MM.1S (cell line): ENCODE measurements around the gene SNX7.

Experiments
- DNase-seq: peaks from one replicate; pipeline ENCODE4 v3.0.0-alpha.2; 2015
- H2AFZ ChIP-seq: fragments of 300-600 bp; sonication (generic); 2 replicates; pipeline ENCODE4 v1.6.0; 2016; ENCODE audit warnings: antibody characterized with exemption, low read length
- H3F3A ChIP-seq: fragments of 300-600 bp; sonication (generic); 2 replicates; pipeline ENCODE4 v1.6.1; 2016; ENCODE audit warnings: mild to moderate bottlenecking, antibody characterized with exemption, low read length, moderate library complexity, mixed read lengths; ENCODE audit not compliant: insufficient read depth
- H3K27ac ChIP-seq: fragments of 300-600 bp; sonication (generic); 2 replicates; pipeline ENCODE4 v1.5.1; 2016; ENCODE audit warnings: mild to moderate bottlenecking, low read length
- H3K27me3 ChIP-seq: fragments of 300-600 bp; sonication (generic); replicated peaks from 2 replicates; pipeline ENCODE4 v1.6.0; 2016; ENCODE audit warnings: low read length; ENCODE audit not compliant: insufficient read depth
- H3K36me3 ChIP-seq: fragments of 300-600 bp; sonication (generic); replicated peaks from 2 replicates; pipeline ENCODE4 v1.6.1; 2016; ENCODE audit warnings: mild to moderate bottlenecking, low read length, mixed read lengths; ENCODE audit not compliant: insufficient read depth
- H3K4me1 ChIP-seq: fragments of 300-600 bp; sonication (generic); 2 replicates; pipeline ENCODE4 v1.6.1; 2016; ENCODE audit warnings: low read length, mixed read lengths
- H3K4me2 ChIP-seq: fragments of 300-600 bp; sonication (generic); 2 replicates; pipeline ENCODE4 v1.6.0; 2016; ENCODE audit warnings: low read depth, low read length
- H3K4me3 ChIP-seq: fragments of 300-600 bp; sonication (generic); 2 replicates; pipeline ENCODE4 v1.5.1; 2016; ENCODE audit warnings: low read length, mixed read lengths
- H3K79me2 ChIP-seq: fragments of 300-600 bp; sonication (generic); 2 replicates; pipeline ENCODE4 v1.6.1; 2016; ENCODE audit warnings: mixed run types, low read length, mixed read lengths
- H3K9ac ChIP-seq: fragments of 300-600 bp; sonication (generic); 2 replicates; pipeline ENCODE4 v1.6.1; 2016; ENCODE audit warnings: low read length, mixed read lengths
- H3K9me2 ChIP-seq: fragments of 300-600 bp; sonication (generic); replicated peaks from 2 replicates; pipeline ENCODE4 v1.6.1; 2016; ENCODE audit warnings: mild to moderate bottlenecking, low read length, mixed read lengths; ENCODE audit not compliant: insufficient read depth
- H3K9me3 ChIP-seq: fragments of 300-600 bp; sonication (generic); replicated peaks from 2 replicates; pipeline ENCODE4 v1.6.1; 2016; ENCODE audit warnings: mild to moderate bottlenecking, low read length, mixed read lengths; ENCODE audit not compliant: insufficient read depth
- H4K20me1 ChIP-seq: fragments of 300-600 bp; sonication (generic); 2 replicates; pipeline ENCODE4 v1.6.1; 2016; ENCODE audit warnings: mild to moderate bottlenecking, low read length, moderate library complexity, mixed read lengths; ENCODE audit not compliant: insufficient read depth
- CTCF ChIP-seq: fragments of 300-600 bp; sonication (generic); IDR thresholded peaks from 2 replicates; pipeline ENCODE4 v1.5.1; 2016; ENCODE audit warnings: antibody characterized with exemption, low read length, mixed read lengths
- EZH2 ChIP-seq: fragments of 300-600 bp; sonication (generic); optimal IDR thresholded peaks from 2 replicates; pipeline ENCODE3; 2017; ENCODE audit warnings: low read depth, mild to moderate bottlenecking, antibody characterized with exemption, low read length, mixed read lengths
- EZH2phosphoT487 ChIP-seq: fragments of 300-600 bp; sonication (generic); IDR thresholded peaks from 2 replicates; pipeline ENCODE4 v1.6.1; 2018; ENCODE audit warnings: antibody characterized with exemption, low read length

SNX7 gene

DNA sequence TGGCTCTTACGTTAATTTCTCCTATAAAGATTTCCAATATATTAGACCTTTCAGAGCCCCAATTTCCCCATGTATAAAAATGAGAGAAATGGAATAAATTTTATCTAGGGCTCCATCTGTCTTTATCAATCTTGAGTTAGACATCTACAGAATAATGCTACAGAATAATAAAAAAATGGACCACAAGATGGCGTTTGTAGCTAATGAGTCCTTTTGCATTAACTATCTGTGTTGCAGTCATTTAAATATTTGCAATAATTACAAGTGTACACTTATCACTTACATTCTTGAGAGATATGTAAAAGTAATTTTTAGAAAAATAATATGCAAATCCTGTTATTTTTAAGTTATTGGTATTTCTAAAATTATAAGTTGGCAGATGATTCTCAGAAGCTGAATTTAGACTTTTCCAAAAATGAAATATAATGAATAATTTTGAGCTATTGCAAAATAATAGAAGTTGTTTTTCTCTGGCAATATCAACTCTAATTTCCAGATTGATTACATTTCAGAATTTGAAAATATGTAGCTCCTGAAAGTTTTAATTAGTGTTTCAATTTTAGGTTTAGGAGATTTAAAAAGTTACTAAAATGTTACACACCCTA, 87.7 kb downstream of the SNX7 start:
- TF ChIP-seq EZH2 (no peak), CTCF (peak; percentile 30)
- Histone ChIP-seq H3K9me2 (no peaks in the 10 kb centered on the region), H3K27ac (no peak overlapping the region), H3K4me2 (no peak overlapping the region), H4K20me1 (no peaks in the 10 kb centered on the region), H3K36me3 (no peaks in the 10 kb centered on the region), H3K4me1 (no peaks in the 10 kb centered on the region), H2AFZ (no peak overlapping the region), H3K27me3 (no peaks in the 10 kb centered on the region), H3K79me2 (no peaks in the 10 kb centered on the region), H3K9ac (no peak overlapping the region), H3K4me3 (no peak overlapping the region), H3F3A (no peaks in the 10 kb centered on the region), H3K9me3 (no peaks in the 10 kb centered on the region)
- DNase-seq = peak; percentile 29

DNA sequence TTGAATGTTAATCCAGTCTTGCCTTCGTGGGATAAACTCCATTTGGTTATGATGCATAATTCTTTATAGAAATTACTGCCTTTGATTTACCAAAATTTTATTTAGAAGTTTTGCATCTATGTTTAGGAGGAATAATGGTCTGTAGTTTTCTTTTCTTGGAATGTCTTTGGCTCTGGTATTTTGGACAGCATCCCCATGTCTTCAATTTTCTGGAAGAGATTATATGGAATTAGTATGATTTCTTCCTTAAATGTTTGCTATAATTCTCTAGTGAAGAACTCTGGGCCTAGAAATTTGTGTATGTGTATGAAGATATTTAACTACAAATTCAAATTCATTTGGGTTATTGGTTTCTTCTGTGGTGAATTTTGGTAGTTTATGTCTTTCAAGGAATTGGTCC, 92.7 kb downstream of the SNX7 start:
- H2AFZ ChIP-seq = no peak overlapping the region
- TF ChIP-seq EZH2 (no peak), EZH2phosphoT487 (no peak), CTCF (no peak)
- no peak for DNase-seq

GRCh38 chr1:98761219-98761865, 99.8 kb downstream of the SNX7 start:
- TF ChIP-seq EZH2 (no peak), EZH2phosphoT487 (no peak), CTCF (no peak)
- Histone ChIP-seq H3K4me3 (no peak overlapping the region), H3K9ac (no peak overlapping the region), H3K79me2 (no peaks in the 10 kb centered on the region), H3K9me3 (no peaks in the 10 kb centered on the region), H3F3A (no peaks in the 10 kb centered on the region), H3K4me1 (no peaks in the 10 kb centered on the region), H3K27me3 (no peaks in the 10 kb centered on the region), H3K36me3 (no peaks in the 10 kb centered on the region), H4K20me1 (no peaks in the 10 kb centered on the region), H3K9me2 (no peaks in the 10 kb centered on the region), H3K27ac (no peak overlapping the region), H3K4me2 (no peak overlapping the region), H2AFZ (no peak overlapping the region)
- no peak for DNase-seq

More for the DNA sequence above, 92.7 kb downstream of the SNX7 start:
- Histone ChIP-seq H4K20me1 (no peaks in the 10 kb centered on the region), H3K4me3 (no peak overlapping the region), H3K9me3 (no peaks in the 10 kb centered on the region), H3K36me3 (no peaks in the 10 kb centered on the region), H3K9me2 (no peaks in the 10 kb centered on the region), H3K79me2 (no peaks in the 10 kb centered on the region), H3K4me2 (no peak overlapping the region), H3K9ac (no peak overlapping the region), H3K27ac (no peak overlapping the region), H3K4me1 (no peaks in the 10 kb centered on the region), H3K27me3 (no peaks in the 10 kb centered on the region), H3F3A (no peaks in the 10 kb centered on the region)
